ENCODE data around the gene GPX4. TPM values are rescaled to one million over a fixed set of nuclear protein-coding genes. Genes with fewer than 3 reads are reported as not detected.

GPX4 gene
- total RNA-seq, 1 donor from 2014 or later: 190 TPM

DNA sequence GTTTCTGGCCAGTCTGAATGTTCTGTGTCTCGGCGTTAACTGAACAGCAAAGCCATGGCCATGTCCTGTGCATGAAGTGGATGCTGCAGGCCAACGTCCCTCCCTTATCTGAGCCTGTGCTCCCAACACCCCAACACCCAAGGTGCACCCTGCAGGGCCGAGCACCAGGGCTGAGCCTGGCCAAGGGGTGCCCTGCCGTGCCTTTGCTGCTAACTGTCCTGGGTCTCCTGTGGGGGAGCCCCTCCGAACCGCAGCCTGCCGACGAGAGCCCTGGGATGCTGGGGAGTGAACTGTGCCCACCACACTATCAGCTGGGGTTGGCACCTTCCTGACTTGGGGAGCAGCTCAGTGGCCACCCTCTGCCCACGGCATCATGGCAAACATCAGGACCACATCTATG, 17.6 kb downstream of the GPX4 start:
- H3K36me3 Mint-ChIP-seq: peaks cover 18% of the 10 kb centered on the region
- no peak for DNase-seq (ENCODE audit: low spot score in 2 of 2, unreplicated experiment in 2 of 2)
- no peaks in the 10 kb centered on the region for H3K9me3 Mint-ChIP-seq
- no peak overlapping the region for H3K4me3 Mint-ChIP-seq
- no peaks in the 10 kb centered on the region for H3K27me3 Mint-ChIP-seq (ENCODE audit: low read depth)
- H3K27ac Mint-ChIP-seq: no peak overlapping the region
- TF ChIP-seq, protein P1, sequence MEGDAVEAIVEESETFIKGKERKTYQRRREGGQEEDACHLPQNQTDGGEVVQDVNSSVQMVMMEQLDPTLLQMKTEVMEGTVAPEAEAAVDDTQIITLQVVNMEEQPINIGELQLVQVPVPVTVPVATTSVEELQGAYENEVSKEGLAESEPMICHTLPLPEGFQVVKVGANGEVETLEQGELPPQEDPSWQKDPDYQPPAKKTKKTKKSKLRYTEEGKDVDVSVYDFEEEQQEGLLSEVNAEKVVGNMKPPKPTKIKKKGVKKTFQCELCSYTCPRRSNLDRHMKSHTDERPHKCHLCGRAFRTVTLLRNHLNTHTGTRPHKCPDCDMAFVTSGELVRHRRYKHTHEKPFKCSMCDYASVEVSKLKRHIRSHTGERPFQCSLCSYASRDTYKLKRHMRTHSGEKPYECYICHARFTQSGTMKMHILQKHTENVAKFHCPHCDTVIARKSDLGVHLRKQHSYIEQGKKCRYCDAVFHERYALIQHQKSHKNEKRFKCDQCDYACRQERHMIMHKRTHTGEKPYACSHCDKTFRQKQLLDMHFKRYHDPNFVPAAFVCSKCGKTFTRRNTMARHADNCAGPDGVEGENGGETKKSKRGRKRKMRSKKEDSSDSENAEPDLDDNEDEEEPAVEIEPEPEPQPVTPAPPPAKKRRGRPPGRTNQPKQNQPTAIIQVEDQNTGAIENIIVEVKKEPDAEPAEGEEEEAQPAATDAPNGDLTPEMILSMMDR (IDR thresholded peaks at IDR 0.05; ENCODE audit: unreplicated experiment): no peak
- H3K4me1 Mint-ChIP-seq: no peaks in the 10 kb centered on the region

DNA sequence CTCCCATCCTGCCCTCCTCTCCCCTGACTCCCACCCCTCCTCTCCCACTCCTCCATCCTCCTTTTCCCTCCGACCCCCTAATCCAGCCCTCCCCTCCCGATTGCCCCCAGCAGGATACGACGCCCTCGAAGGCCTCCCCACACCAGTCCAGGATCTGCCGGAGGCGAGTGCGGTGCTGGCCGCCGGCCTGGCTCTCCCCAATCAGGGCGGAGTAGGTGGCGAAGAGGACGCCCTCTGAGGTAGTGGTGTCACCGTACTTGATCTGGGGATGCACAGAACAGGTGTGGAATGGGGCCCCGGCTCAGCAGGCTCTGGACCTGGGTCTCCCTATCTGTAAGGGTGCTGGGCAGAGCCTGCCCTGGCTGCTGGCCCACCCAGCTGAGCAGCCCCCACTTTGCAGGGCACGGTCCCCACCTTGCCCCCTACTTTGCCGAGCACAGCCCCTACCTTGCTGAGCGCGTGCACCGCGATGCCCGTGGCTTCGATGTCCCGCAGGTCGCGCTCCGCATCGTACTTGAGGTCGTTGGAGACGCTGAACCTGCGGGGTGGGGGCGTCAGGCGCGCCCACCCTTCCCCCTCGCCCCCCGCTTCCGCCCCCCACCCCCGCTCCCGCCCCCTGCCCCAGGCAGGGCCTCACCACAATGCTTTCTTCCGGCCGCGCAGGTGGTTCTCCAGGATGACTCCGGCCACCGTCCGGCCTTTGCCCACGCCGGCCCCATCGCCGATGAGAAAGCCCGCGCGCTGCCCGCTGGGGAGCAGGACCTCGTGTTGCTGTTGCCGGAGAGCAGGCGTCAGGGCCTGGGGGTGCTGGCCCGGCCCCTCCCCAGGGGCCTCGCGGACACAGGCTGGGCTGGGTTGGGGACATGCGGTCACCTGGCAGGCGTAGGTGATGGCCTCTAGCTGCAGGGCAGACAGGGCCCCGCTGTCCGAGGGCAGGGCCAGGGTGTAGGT, 18.5 kb downstream of the GPX4 start:
- no peak overlapping the region for H3K27ac Mint-ChIP-seq
- no peak overlapping the region for H3K4me3 Mint-ChIP-seq
- H3K36me3 Mint-ChIP-seq: peaks cover 18% of the 10 kb centered on the region
- TF ChIP-seq, protein P1 (IDR thresholded peaks at IDR 0.05; ENCODE audit: unreplicated experiment): no peak
- H3K9me3 Mint-ChIP-seq: no peaks in the 10 kb centered on the region
- H3K27me3 Mint-ChIP-seq (ENCODE audit: low read depth): no peaks in the 10 kb centered on the region
- H3K4me1 Mint-ChIP-seq: no peaks in the 10 kb centered on the region
- DNase-seq (ENCODE audit: low spot score in 2 of 2, unreplicated experiment in 2 of 2): no peak

- TF ChIP-seq, protein P1 (IDR thresholded peaks at IDR 0.05; ENCODE audit: unreplicated experiment): no peak
- Mint-ChIP-seq H3K4me1 (no peaks in the 10 kb centered on the region), H3K36me3 (peaks cover 18% of the 10 kb centered on the region), H3K27ac (no peak overlapping the region), H3K9me3 (no peaks in the 10 kb centered on the region), H3K27me3 (ENCODE audit: low read depth) (no peaks in the 10 kb centered on the region), H3K4me3 (no peak overlapping the region)
- no peak for DNase-seq (ENCODE audit: low spot score in 2 of 2, unreplicated experiment in 2 of 2)
Measured at GRCh38 chr19:1122972-1123363, 19.2 kb downstream of the GPX4 start.

- peaks cover 18% of the 10 kb centered on the region for H3K36me3 Mint-ChIP-seq
- no peaks in the 10 kb centered on the region for H3K27me3 Mint-ChIP-seq (ENCODE audit: low read depth)
- TF ChIP-seq, protein P1 (IDR thresholded peaks at IDR 0.05; ENCODE audit: unreplicated experiment): no peak
- H3K4me1 Mint-ChIP-seq: no peaks in the 10 kb centered on the region
- no peaks in the 10 kb centered on the region for H3K9me3 Mint-ChIP-seq
- H3K4me3 Mint-ChIP-seq: no peak overlapping the region
- H3K27ac Mint-ChIP-seq: no peak overlapping the region
- DNase-seq (ENCODE audit: low spot score in 2 of 2, unreplicated experiment in 2 of 2): no peak
Measured at GRCh38 chr19:1123381-1123780, 19.6 kb downstream of the GPX4 start.

DNA sequence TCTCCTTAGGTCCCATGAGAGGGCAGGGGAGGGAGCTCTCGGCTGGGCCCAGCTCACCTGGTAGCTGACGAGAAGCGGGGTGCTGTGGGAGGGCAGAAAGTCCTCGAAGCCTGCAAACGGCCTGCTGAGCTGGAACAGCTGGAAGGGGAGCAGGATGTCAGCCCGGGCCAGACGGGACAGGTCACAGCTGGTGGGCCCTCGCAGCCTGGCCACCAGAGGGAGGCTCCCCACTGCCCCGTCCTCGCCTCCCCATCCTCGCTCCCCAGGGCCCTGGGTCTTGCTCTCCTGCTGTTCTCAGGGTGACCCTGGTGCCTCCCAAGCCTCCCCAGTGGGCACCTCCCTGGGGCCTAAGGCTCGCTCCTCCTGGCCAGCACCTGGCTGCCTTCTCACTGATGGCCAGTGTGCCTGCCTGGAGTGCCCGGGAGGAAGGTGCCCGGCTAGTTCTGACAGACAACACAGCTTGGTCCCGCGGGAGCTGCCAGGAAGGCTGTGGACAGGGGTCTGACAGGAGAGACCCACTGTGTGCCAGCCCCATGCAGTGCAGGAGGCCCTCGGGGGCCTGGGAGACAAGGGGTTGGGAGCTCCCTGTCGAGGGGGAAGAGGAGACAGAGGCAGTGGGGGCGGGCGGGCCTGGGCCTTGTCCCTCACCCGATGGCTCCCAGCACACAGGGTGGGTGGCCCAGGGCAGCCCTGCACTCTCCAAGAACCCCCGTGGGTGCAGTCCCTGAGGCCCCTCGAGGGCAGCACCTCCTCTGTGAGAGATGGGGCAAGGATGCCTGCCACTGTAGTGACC, 20.3 kb downstream of the GPX4 start:
- H3K4me3 Mint-ChIP-seq: no peak overlapping the region
- H3K27ac Mint-ChIP-seq: no peak overlapping the region
- no peaks in the 10 kb centered on the region for H3K9me3 Mint-ChIP-seq
- H3K4me1 Mint-ChIP-seq: no peaks in the 10 kb centered on the region
- H3K27me3 Mint-ChIP-seq (ENCODE audit: low read depth): no peaks in the 10 kb centered on the region
- DNase-seq (ENCODE audit: low spot score in 2 of 2, unreplicated experiment in 2 of 2): no peak
- TF ChIP-seq, protein P1 (IDR thresholded peaks at IDR 0.05; ENCODE audit: unreplicated experiment): no peak
- H3K36me3 Mint-ChIP-seq: peaks cover 15% of the 10 kb centered on the region
